Spleen (tissue), 11 donors: ENCODE data around the gene PANK4. TPM values are rescaled to one million over a fixed set of nuclear protein-coding genes. Genes with fewer than 3 reads are reported as not detected.

Experiments used
- DNase-seq: peaks from one replicate; pipeline ENCODE4 v3.0.0-alpha.2; 2020
- H3K27ac ChIP-seq, 8 donors: fragments of 200-600 bp; sonication (generic) in 7 of 8; 1 replicate in 4 of 8; 2 replicates in 4 of 8; pipeline versions ENCODE4 v1.5.0 to v1.8.0; 2016 to 2021; ENCODE audit warnings: inconsistent platforms in 4 of 8, mild to moderate bottlenecking in 4 of 8, moderate library complexity in 1 of 8
- H3K27me3 ChIP-seq, 7 donors: fragments of 200-600 bp; sonication (generic) in 6 of 7; replicated peaks in 1 of 7; 1 replicate in 4 of 7; 2 replicates in 3 of 7; pipeline versions ENCODE4 v1.5.0 to v1.8.0; 2016 to 2021; ENCODE audit warnings: inconsistent platforms in 3 of 7, mild to moderate bottlenecking in 1 of 7
- H3K36me3 ChIP-seq, 6 donors: fragments of 200-600 bp; sonication (generic) in 5 of 6; 1 replicate in 4 of 6; 2 replicates in 2 of 6; pipeline versions ENCODE4 v1.5.0 to v1.8.0; 2016 to 2021; ENCODE audit warnings: inconsistent platforms in 2 of 6
- H3K4me1 ChIP-seq, 6 donors: fragments of 200-600 bp; sonication (generic) in 5 of 6; 1 replicate in 3 of 6; 2 replicates in 3 of 6; pipeline versions ENCODE4 v1.5.0 to v1.8.0; 2016 to 2021; ENCODE audit warnings: inconsistent platforms in 3 of 6
- H3K4me3 ChIP-seq, 8 donors: fragments of 200-600 bp; sonication (generic) in 7 of 8; 1 replicate in 4 of 8; 2 replicates in 4 of 8; pipeline versions ENCODE4 v1.5.0 to v1.8.0; 2016 to 2021; ENCODE audit warnings: inconsistent platforms in 4 of 8, mild to moderate bottlenecking in 4 of 8, moderate library complexity in 2 of 8
- H3K9me3 ChIP-seq, 8 donors: fragments of 200-600 bp; sonication (generic) in 7 of 8; 1 replicate in 4 of 8; 2 replicates in 4 of 8; pipeline versions ENCODE4 v1.5.0 to v1.8.0; 2016 to 2021; ENCODE audit warnings: inconsistent platforms in 4 of 8
- CTCF ChIP-seq, 11 experiments: fragments of 200-600 bp in 7 of 11; fragments of 450-650 bp in 4 of 11; sonication (generic) in 4 of 11; IDR thresholded peaks in 8 of 11; conservative IDR thresholded peaks in 3 of 11; 1 replicate in 7 of 11; 2 replicates in 4 of 11; pipeline versions ENCODE4 v1.4.0 to v1.8.0; 2016 to 2021; ENCODE audit warnings: antibody characterized with exemption in 11 of 11, inconsistent platforms in 4 of 11, mild to moderate bottlenecking in 1 of 11
- POLR2A ChIP-seq, 3 donors: fragments of 450-650 bp; IDR thresholded peaks; one replicate each; pipeline ENCODE4 v1.5.1; 2017; ENCODE audit warnings: antibody characterized with exemption in 3 of 3, mild to moderate bottlenecking in 1 of 3
- POLR2AphosphoS5 ChIP-seq, 3 donors: sonication (generic); formaldehyde crosslinking; IDR thresholded peaks; one replicate each; pipeline ENCODE4 v1.5.1; 2017; ENCODE audit warnings: antibody characterized with exemption in 3 of 3
- WGBS, 5 donors: extraction: QIAGEN DNeasy Blood & Tissue Kit in 3 of 5; methylation state at CpG; one replicate each; pipeline versions ENCODE4 v1.1.5 to v1.1.7; 2013 to 2018; 5-methylcytosine and 5-hydroxymethylcytosine counted together
- intact Hi-C: fragments of 100-400 bp; cut with DNase I; formaldehyde crosslinking; loops from one replicate; pipeline ENCODE4 v1.15.0; 2023; ENCODE audit warnings: low total_unique reads
- polyA plus RNA-seq, 3 donors: library from polyadenylated mRNA; stranded (reverse); fragments of 200-250 nt; gene quantifications; one replicate each; pipeline ENCODE4 v1.2.1, GENCODE V29; 2013
- total RNA-seq, 7 donors: library from RNA; depleted of rRNA in 3 of 7; stranded (reverse); fragments of >200 nt in 3 of 7; fragmentation: NEBNext Ultra II Directional in 4 of 7; extraction: Animal tissue kit (Norgen Biotek cat#: 25700) in 4 of 7; gene quantifications; one replicate each; pipeline versions ENCODE4 v1.1.0 to v1.2.1, GENCODE V29; 2016 to 2021
- donor health status: healthy with polysubstance abuse.
- donor health status: DM: no; HTN: no; CAD: no; lungs with moderate emphysema.
- donor health status: DM: no; HTN: no; CAD: no.
- donor health status: Bipolar disorder and iron deficiency.
- donor health status: healthy.
- donor health status: DM: no; HTN: no; CAD: no.
- donor health status: DM: yes; HTN: yes; CAD: no.

The PANK4 gene
- total and polyA plus RNA-seq, 10 donors: 13.8 to 49.5 (median 42.9) TPM

DNA sequence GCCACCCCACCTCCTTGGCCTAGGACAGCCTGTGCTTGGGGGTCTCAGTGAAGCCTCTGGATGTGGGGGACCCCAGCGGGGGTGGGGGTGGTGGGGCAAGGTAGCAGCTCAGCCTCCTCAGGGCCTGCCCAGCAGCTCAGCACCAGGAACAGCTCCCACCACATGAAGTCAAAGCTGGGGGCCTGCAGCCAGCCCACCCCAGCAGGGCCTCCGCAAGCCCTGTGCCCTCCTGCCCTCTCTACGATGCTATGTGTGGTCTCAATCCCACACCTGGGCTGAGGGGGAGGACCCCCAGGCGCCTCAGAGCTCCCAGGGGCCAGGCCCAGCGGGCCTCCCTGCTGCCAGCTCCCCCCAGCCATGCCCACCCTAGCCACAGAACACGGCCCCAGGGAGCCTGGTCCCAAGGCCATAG, 18.6 kb downstream of the PANK4 start:
- no peak for DNase-seq
- peaks cover 6 to 59% (median 56%) of the 10 kb centered on the region in 6 donors for H3K36me3 ChIP-seq
- H3K9me3 ChIP-seq: no peaks in the 10 kb centered on the region
- H3K4me1 ChIP-seq: peaks cover 0 to 39% (median 15%) of the 10 kb centered on the region in 6 donors
- WGBS, 5 donors: 78 to 92% (median 91%) methylated on average over 3 to 6 of the region's 6 CpGs
- no peak overlapping the region for H3K4me3 ChIP-seq
- H3K27ac ChIP-seq: no peak overlapping the region
- H3K27me3 ChIP-seq: peaks cover 0 to 29% (median 13%) of the 10 kb centered on the region in 7 donors
- intact Hi-C loops: no loop called here
- no peak for TF ChIP-seq POLR2AphosphoS5 (IDR thresholded peaks at IDR 0.05)

GRCh38 chr1:2506901-2507565, 19.4 kb downstream of the PANK4 start:
- H3K9me3 ChIP-seq: no peaks in the 10 kb centered on the region
- intact Hi-C loops: no loop called here
- TF ChIP-seq POLR2AphosphoS5 (IDR thresholded peaks at IDR 0.05) (peak; percentile 29 to 78 (median 41)), CTCF (IDR thresholded peaks at IDR 0.05 in 8 of 11, conservative IDR thresholded peaks at IDR 0.05 in 3 of 11) (no peak)
- H3K27ac ChIP-seq: no peak overlapping the region
- peaks cover 0 to 36% (median 13%) of the 10 kb centered on the region in 7 donors for H3K27me3 ChIP-seq
- peaks cover 6 to 52% (median 49%) of the 10 kb centered on the region in 6 donors for H3K36me3 ChIP-seq
- H3K4me3 ChIP-seq: no peak overlapping the region
- peaks cover 0 to 41% (median 15%) of the 10 kb centered on the region in 6 donors for H3K4me1 ChIP-seq
- no peak for DNase-seq
- WGBS, 5 donors: 63 to 77% (median 68%) methylated on average over 9 to 15 of the region's 15 CpGs

DNA sequence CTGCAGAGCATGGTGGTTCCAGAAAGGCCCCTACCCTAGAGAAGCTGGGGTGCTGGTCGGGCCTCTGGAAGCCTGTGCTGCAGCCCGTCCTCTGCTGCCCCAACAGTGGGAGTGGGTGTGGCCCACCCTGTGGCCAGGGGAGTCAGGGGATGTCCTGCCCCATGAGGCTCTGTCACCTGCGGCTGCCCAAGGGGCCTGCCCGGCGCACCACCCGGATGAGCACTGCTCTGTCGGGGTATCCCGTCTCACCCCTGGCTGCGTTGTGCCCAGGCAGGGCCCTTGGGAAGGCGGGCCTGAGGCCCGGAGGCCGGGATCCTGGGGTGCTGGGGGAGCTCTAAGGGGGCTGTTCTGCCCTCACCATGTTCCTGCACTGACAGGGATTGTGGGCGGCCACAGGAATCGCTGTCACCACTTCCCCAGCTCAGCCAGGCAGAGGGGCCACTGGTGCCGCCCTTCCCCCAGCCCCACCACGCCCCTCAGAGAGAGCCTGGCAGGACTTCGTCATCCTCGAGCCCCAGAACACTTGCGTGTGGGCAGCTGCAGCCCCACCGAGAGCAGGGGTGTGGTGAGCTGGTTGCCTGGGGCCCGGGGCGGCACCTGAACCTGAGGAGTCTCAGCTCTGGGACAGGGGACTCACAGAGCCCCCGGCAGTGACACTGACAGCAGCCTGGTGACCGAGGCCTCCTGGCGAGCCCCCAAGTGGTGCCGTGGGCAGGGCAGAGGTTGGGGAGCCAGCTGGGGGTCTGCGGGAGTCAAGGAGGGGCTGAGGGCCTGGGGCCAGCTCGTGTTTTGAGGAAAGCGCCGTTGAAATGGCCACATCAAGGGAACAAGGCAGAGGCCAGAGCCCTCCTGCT, 20.2 kb downstream of the PANK4 start:
- H3K4me3 ChIP-seq: no peak overlapping the region
- whole genome bisulfite sequencing, 5 donors: 58 to 75% (median 69%) methylated on average over 21 to 30 of the region's 30 CpGs
- peaks cover 0 to 39% (median 13%) of the 10 kb centered on the region in 7 donors for H3K27me3 ChIP-seq
- peak in 2 of 3 donors; percentile 3 to 46 for TF ChIP-seq POLR2AphosphoS5 (IDR thresholded peaks at IDR 0.05)
- no peak for TF ChIP-seq CTCF (IDR thresholded peaks at IDR 0.05 in 8 of 11, conservative IDR thresholded peaks at IDR 0.05 in 3 of 11)
- TF ChIP-seq POLR2A (IDR thresholded peaks at IDR 0.05): no peak
- H3K4me1 ChIP-seq: peaks cover 0 to 49% (median 18%) of the 10 kb centered on the region in 6 donors
- H3K9me3 ChIP-seq: no peaks in the 10 kb centered on the region
- DNase-seq: no peak
- peaks cover 6 to 44% (median 41%) of the 10 kb centered on the region in 6 donors for H3K36me3 ChIP-seq
- intact Hi-C loops: no loop called here
- H3K27ac ChIP-seq: no peak overlapping the region

- TF ChIP-seq POLR2AphosphoS5 (IDR thresholded peaks at IDR 0.05) (peak; percentile 15 to 31 (median 30)), POLR2A (IDR thresholded peaks at IDR 0.05) (no peak)
- no peak for DNase-seq
- H3K27me3 ChIP-seq: peaks cover 0 to 39% (median 13%) of the 10 kb centered on the region in 7 donors
- intact Hi-C loops: no loop called here
- no peaks in the 10 kb centered on the region for H3K9me3 ChIP-seq
- no peak overlapping the region for H3K27ac ChIP-seq
- no peak overlapping the region for H3K4me3 ChIP-seq
- peaks cover 2 to 37% (median 34%) of the 10 kb centered on the region in 6 donors for H3K36me3 ChIP-seq
- WGBS, 5 donors: 75 to 87% (median 84%) methylated on average over 21 of the region's 21 CpGs
- H3K4me1 ChIP-seq: peaks cover 0 to 55% (median 23%) of the 10 kb centered on the region in 6 donors
Observed at GRCh38 chr1:2505461-2505994, 20.9 kb downstream of the PANK4 start.
